Endodermal cell (in vitro differentiated cells): Measurements from ENCODE around the gene RBM34. TPM values are rescaled to one million over a fixed set of nuclear protein-coding genes. Genes with fewer than 3 reads are reported as not detected.
A peak's percentile ranks its signal among the peaks of the same experiment; 100 is the strongest.
"Not testable (repeated sequence)": the region's sequence is repeated elsewhere in the genome, so short reads cannot be mapped to it uniquely, and the experiment has no call there.

ENCODE experiments used
- DNase-seq: peaks from one replicate; pipeline ENCODE4 v3.0.0-alpha.2; 2017
- H3K27ac ChIP-seq: 2 replicates; pipeline ENCODE4 v1.5.1; 2013; ENCODE audit warnings: mild to moderate bottlenecking, low read depth, low read length, moderate library complexity
- H3K27me3 ChIP-seq: 2 replicates; pipeline ENCODE4 v1.6.1; 2013; ENCODE audit warnings: mild to moderate bottlenecking, low read length, moderate library complexity; ENCODE audit not compliant: insufficient read depth, control insufficient read depth, poor library complexity, severe bottlenecking
- H3K36me3 ChIP-seq: 2 replicates; pipeline ENCODE4 v1.7.0; 2013; ENCODE audit warnings: mild to moderate bottlenecking, low read length, moderate library complexity; ENCODE audit not compliant: control insufficient read depth, insufficient read depth
- H3K4me1 ChIP-seq: one replicate; pipeline ENCODE4 v1.7.0; 2013; ENCODE audit warnings: low read length; ENCODE audit not compliant: control insufficient read depth, insufficient read depth
- H3K4me3 ChIP-seq: 2 replicates; pipeline ENCODE4 v1.5.1; 2013; ENCODE audit warnings: mild to moderate bottlenecking, low read length, moderate library complexity
- H3K9ac ChIP-seq: 2 replicates; pipeline ENCODE4 v1.6.1; 2013; ENCODE audit warnings: mild to moderate bottlenecking, low read length, moderate library complexity; ENCODE audit not compliant: poor library complexity, severe bottlenecking; ENCODE audit errors: extremely low read depth
- H3K9me3 ChIP-seq: 2 replicates; pipeline ENCODE4 v1.6.1; 2013; ENCODE audit warnings: mild to moderate bottlenecking, low read length, moderate library complexity; ENCODE audit not compliant: control insufficient read depth
- H3K27ac Mint-ChIP-seq: 2 replicates; pipeline ENCODE4 v1.8.0; 2020; ENCODE audit warnings: mixed read lengths
- H3K27me3 Mint-ChIP-seq: 2 replicates; pipeline ENCODE4 v1.8.0; 2021; ENCODE audit warnings: mild to moderate bottlenecking, mixed read lengths; ENCODE audit not compliant: insufficient read depth
- H3K36me3 Mint-ChIP-seq: 2 replicates; pipeline ENCODE4 v1.8.0; 2020; ENCODE audit warnings: low read depth, mixed read lengths
- H3K4me1 Mint-ChIP-seq: 2 replicates; pipeline ENCODE4 v1.8.0; 2020; ENCODE audit warnings: mixed read lengths
- H3K4me3 Mint-ChIP-seq: 2 replicates; pipeline ENCODE4 v1.8.0; 2020; ENCODE audit warnings: mild to moderate bottlenecking, moderate library complexity, mixed read lengths
- H3K9me3 Mint-ChIP-seq: 2 replicates; pipeline ENCODE4 v1.8.0; 2020; ENCODE audit warnings: mild to moderate bottlenecking, mixed read lengths
- CTCF ChIP-seq: fragments of 200-600 bp; sonication (generic); conservative IDR thresholded peaks from 2 replicates; pipeline ENCODE4 v1.5.0; 2021; ENCODE audit warnings: antibody characterized with exemption, mild to moderate bottlenecking
- WGBS, 2 experiments: methylation state at CpG; one replicate each; pipeline versions ENCODE4 v1.1.5 to v1.1.7; 2013; ENCODE audit warnings: missing lambda C conversion rate in 2 of 2, mixed read lengths in 1 of 2; ENCODE audit not compliant: insufficient coverage in 1 of 2, insufficient read length in 1 of 2; 5-methylcytosine and 5-hydroxymethylcytosine counted together
- total RNA-seq, 2 donors: library from RNA; stranded (reverse); fragmentation: NEBNext Ultra II Directional in 1 of 2; extraction: Animal tissue kit (Norgen Biotek cat#: 25700) in 1 of 2; gene quantifications; 2 replicates in 1 of 2; 3 replicates in 1 of 2; pipeline ENCODE4 v1.2.1, GENCODE V29; 2021

Gene RBM34
- total RNA-seq, 2 donors from 2014 or later = 104 to 127 TPM

GRCh38 chr1:235093696-235094592 lies 67.1 kb downstream of the RBM34 start:
- peaks cover 9% of the 10 kb centered on the region for H3K4me1 ChIP-seq
- H3K27ac Mint-ChIP-seq = peak overlapping the region; percentile 54
- no peaks in the 10 kb centered on the region for H3K27me3 Mint-ChIP-seq

DNA sequence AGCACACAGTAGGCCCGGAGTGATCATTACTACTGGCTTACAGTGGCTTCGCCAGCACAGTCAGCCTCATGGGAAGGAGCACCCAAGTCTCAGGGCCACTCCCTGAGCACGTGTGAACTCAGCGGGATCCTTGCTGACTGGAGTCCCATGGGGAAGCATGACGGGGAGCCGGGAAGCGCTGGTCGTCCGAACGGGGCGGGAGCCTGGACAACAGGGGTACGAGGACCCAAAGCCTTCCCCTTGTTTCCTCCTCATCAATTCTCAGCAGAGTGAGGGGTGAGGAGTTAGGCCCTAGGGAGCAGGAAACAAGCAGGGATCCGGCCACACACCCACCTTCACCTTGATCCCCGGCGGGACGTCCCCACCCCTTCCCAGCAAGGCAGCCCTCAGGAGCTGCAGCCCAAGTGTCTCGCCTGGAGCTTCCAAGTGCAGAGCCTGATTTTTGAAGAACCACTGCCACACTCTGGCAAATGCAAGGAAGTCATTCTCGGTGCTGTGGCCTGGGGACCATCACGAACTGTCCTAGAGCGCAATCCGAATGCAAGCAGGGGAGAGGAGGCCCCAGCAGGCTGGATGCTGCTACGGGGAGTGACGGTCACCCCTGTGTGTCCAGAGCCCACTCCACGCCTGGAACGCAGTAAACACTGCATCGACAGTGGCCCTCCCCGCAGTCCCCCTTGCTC lies 67.9 kb downstream of the RBM34 start:
- Mint-ChIP-seq H3K4me3 (peak overlapping the region; percentile 37), H3K4me1 (peaks cover 21% of the 10 kb centered on the region), H3K27me3 (no peaks in the 10 kb centered on the region), H3K9me3 (no peaks in the 10 kb centered on the region), H3K36me3 (no peaks in the 10 kb centered on the region), H3K27ac (peak overlapping the region; percentile 54)
- Histone ChIP-seq H3K9me3 (no peaks in the 10 kb centered on the region), H3K9ac (no peak overlapping the region), H3K36me3 (no peaks in the 10 kb centered on the region), H3K27me3 (no peaks in the 10 kb centered on the region), H3K27ac (no peak overlapping the region), H3K4me1 (peaks cover 9% of the 10 kb centered on the region), H3K4me3 (no peak overlapping the region)
- whole genome bisulfite sequencing, 2 experiments = 50 to 62% methylated on average over 22 to 25 of the region's 27 CpGs
- peak; percentile 91 for DNase-seq
- peak; percentile 9 for TF ChIP-seq CTCF

More at GRCh38 chr1:235093696-235094592, 67.1 kb downstream of the RBM34 start:
- Mint-ChIP-seq H3K36me3 (no peaks in the 10 kb centered on the region), H3K9me3 (no peaks in the 10 kb centered on the region), H3K4me3 (peak overlapping the region; percentile 37), H3K4me1 (peaks cover 21% of the 10 kb centered on the region)
- H3K9ac ChIP-seq = no peak overlapping the region
- H3K27ac ChIP-seq = no peak overlapping the region
- H3K36me3 ChIP-seq = no peaks in the 10 kb centered on the region
- DNase-seq = peak; percentile 96
- TF ChIP-seq CTCF = peak; percentile 90
- WGBS, 2 experiments = 34 to 35% methylated on average over 21 to 24 of the region's 24 CpGs
- H3K9me3 ChIP-seq = no peaks in the 10 kb centered on the region
- no peak overlapping the region for H3K4me3 ChIP-seq
- no peaks in the 10 kb centered on the region for H3K27me3 ChIP-seq

DNA sequence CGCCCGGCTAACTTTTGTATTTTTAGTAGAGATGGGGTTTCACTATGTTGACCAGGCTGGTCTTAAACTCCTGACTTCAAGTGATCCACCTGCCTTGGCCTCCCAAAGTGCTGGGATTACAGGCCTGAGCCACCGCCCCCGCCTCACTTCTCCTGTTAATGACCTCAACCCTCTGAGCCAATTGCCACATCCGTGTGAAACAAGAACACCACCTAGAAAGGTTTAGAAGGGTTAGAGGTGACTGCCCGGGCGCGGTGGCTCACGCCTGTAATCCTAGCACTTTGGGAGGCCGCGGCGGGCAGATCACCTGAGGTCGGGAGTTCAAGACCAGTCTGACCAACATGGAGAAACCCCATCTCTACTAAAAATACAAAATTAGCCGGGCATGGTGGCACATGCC lies 68.6 kb downstream of the RBM34 start:
- H3K27me3 Mint-ChIP-seq, H3K36me3 ChIP-seq, H3K9me3 ChIP-seq, H3K27ac ChIP-seq, H3K27me3 ChIP-seq, DNase-seq, H3K4me3 ChIP-seq, H3K4me3 Mint-ChIP-seq, H3K9me3 Mint-ChIP-seq, H3K9ac ChIP-seq, H3K27ac Mint-ChIP-seq, H3K4me1 ChIP-seq, H3K36me3 Mint-ChIP-seq: not testable (repeated sequence)
- 86 to 90% methylated on average over 2 to 10 of the region's 14 CpGs for WGBS, 2 experiments
- H3K4me1 Mint-ChIP-seq = peaks cover 21% of the 10 kb centered on the region

- H3K27ac ChIP-seq, H3K4me1 ChIP-seq, H3K27me3 Mint-ChIP-seq, H3K9me3 Mint-ChIP-seq, H3K36me3 Mint-ChIP-seq, H3K27me3 ChIP-seq, H3K36me3 ChIP-seq, H3K9me3 ChIP-seq, H3K4me3 Mint-ChIP-seq, H3K4me3 ChIP-seq, DNase-seq, H3K27ac Mint-ChIP-seq, H3K9ac ChIP-seq: not testable (repeated sequence)
- peaks cover 21% of the 10 kb centered on the region for H3K4me1 Mint-ChIP-seq
- 100% methylated on average over 1 of the region's 8 CpGs; no CpG with 5 or more reads in 1 of the 2 experiments for WGBS, 2 experiments
Measured at GRCh38 chr1:235092045-235092406, 69.0 kb downstream of the RBM34 start.

GRCh38 chr1:235091319-235092044 lies 69.6 kb downstream of the RBM34 start:
- not testable (repeated sequence) for H3K27me3 ChIP-seq, H3K4me1 ChIP-seq, DNase-seq, H3K9me3 Mint-ChIP-seq, H3K9ac ChIP-seq, H3K4me3 Mint-ChIP-seq, H3K9me3 ChIP-seq, H3K4me3 ChIP-seq, H3K27ac Mint-ChIP-seq, H3K27me3 Mint-ChIP-seq, H3K36me3 Mint-ChIP-seq, H3K36me3 ChIP-seq
- peaks cover 21% of the 10 kb centered on the region for H3K4me1 Mint-ChIP-seq
- WGBS, 2 experiments = 91 to 96% methylated on average over 7 to 20 of the region's 20 CpGs
- peak overlapping the region; percentile 93 for H3K27ac ChIP-seq
